Activated CD4-positive, alpha-beta T cell treated with anti-CD3 and anti-CD28 coated beads, Interleukin-10, Interleukin-2, amounts not matched to agents 100 ng/mL and 50 ng/mL, durations not matched to agents 16 hours and 8 hours (primary cell): Measurements from ENCODE around the gene AGXT.

Experiments used
- DNase-seq: peaks from one replicate; pipeline ENCODE4 v3.0.0-alpha.2; 2020

The AGXT gene

DNA sequence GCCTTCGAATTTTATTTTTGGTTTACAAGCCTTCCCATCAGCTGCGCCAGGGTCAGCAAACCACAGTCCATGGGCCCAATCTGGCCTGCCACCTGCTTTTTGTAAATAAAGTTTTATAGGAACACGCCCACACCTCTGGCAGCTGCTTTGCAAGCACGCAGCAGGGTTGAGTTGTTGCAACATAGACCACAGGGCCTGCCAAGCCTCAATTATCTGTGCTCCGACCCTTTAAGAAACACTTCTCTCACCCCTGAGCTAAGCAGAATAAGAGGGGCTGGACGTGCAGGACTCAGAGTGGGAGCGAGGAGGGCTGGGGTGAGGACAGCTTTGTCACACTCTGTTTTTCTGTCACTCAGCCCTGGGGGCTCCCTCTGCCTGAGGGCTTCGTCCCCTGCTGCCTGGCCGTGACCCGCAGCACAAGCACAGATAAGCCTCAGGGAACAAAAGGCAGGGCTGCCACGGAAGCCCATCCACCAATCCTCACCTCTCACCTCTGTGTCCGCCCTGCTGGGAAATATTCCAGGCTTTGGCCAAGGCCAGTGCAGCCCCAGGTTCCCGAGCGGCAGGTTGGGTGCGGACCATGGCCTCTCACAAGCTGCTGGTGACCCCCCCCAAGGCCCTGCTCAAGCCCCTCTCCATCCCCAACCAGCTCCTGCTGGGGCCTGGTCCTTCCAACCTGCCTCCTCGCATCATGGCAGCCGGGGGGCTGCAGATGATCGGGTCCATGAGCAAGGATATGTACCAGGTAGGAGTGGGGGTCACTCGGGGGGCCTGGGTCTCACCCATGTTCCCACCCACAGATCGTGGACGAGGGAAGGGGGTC lies at the start of gene AGXT:
TSS of gene AGXT (plus strand) at position 539 of the 823 bp plus-strand sequence. CDS start at position 581, 42 bp downstream.
- DNase-seq = no peak

- no peak for DNase-seq
Observed at GRCh38 chr2:240819126-240819857, 49.3 kb upstream of the AGXT start.

GRCh38 chr2:240819858-240820606 lies 48.6 kb upstream of the AGXT start, which contains the start of gene KIF1A:
TSS of gene KIF1A (minus strand) at chr2:240820219. CDS start at chr2:240797752, 22,467 bp downstream.
- DNase-seq = no peak

DNA sequence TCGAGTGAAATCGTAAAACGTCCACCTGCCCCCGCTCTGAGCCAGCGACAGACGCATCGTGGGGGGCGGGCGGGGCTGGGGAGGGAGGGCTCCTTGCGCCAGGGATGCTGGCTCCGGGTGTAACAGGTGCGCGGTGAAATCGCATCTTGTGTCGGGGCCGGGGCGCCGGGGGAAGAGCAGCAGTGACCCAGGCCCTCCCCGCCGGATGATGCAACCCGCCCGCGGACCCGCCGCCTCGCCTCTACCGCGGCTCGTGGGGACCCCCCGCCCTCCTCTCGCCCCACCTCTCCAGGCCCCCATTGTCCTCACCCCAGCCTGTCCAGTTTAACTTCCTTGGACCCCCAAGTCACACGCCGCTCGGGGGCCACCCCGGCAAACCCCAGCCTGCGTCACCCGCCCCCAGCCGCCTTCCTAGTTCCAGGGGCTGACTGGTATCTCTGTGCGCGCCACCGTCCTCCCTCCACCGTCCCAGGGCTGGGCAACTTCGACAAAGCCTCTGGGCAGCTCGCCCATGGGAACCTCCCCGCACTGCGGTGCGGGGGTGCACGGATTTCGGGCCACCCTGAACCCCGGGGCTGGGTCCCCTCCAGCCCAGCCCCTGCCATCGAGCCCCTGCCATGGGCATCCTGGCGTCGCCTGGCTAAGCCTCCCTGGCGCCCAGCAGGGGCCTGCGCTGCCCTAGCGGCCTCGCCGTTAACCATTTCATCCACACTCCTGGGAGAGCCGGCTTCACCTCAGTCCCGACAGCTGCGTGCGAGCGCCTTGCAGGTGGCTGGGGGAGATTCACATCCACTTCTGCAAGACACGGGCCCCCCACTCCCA lies 47.8 kb upstream of the AGXT start:
- no peak for DNase-seq

DNA sequence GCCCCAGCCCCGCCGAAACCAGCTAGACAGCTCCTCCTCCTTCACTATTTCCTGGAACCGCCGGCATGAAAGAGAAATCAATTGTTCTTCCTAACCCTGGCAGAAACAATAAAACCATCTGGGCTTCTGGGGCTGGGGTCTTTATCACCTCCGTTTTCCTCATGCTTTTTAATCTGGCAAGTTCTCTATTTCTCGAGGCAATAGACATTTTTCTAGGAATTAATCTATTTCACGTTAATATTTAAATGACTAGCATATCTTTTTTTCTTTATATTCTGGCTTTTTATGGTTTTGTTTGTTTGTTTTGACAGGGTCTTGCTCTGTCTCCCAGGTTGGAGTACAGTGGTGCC lies 47.2 kb upstream of the AGXT start:
- DNase-seq = no peak

- DNase-seq = no peak
Observed at GRCh38 chr2:240822280-240822847, 46.3 kb upstream of the AGXT start.

DNA sequence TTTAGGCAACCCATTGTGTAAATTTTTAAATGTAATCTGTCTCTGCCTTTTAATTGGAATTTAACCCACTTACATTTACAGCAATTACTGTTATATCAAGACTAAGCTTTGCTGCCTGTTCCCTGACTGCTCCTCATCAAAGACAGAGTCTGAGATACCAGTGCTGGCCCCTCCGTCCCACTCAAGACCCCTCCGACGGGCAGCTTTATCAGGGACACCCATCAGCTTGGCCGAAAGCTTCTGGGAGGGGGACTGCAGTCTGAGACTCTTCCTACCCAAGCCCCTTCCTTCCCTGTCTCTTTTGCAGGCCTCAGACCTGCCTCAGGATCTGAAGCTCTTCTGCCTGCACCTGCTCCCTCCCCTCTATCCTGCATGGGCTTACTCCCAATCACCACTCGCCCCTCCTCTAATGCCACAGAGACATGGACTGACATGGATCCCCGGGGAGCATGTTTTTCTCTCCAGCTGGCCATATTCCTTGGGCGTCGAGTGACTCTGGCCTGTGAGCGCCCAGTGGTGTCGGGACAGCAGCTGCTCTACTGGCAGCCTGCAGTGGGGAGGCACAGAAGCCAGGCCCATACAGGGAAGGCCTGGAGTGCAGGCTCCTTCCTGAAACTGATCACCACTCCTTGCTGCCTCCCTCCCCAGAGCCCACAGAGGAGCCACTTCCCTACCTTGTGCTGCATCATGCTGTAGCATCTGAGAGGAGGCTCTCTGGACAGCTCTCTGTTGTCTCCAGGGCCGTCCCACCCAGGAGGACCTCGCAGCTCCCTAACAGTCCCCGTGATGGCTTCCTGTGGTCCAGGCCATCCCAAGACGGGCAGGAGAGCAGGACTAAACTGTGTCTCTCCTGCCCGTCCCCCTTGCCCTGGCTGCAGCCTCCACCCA lies 44.9 kb upstream of the AGXT start:
- no peak for DNase-seq

DNA sequence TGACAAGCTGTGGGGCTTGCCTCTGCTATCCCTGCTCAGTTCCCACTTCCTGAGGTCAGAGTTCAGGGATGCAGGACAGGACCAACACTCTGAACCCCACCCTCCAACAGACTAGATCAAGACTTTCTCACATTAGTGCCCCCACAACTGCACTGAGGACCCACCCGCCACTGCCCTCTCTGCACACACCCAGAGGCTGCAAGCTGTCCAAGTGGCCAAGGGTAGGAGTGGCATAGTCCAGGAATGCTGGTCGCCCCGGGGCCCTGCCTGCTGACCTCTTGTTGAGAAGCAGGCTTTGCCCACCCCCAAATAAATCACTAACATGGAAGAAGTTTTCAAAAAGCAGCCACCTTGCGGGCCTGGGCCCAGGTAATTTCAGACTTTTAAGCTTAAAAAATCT lies 43.1 kb upstream of the AGXT start:
- DNase-seq = no peak

DNA sequence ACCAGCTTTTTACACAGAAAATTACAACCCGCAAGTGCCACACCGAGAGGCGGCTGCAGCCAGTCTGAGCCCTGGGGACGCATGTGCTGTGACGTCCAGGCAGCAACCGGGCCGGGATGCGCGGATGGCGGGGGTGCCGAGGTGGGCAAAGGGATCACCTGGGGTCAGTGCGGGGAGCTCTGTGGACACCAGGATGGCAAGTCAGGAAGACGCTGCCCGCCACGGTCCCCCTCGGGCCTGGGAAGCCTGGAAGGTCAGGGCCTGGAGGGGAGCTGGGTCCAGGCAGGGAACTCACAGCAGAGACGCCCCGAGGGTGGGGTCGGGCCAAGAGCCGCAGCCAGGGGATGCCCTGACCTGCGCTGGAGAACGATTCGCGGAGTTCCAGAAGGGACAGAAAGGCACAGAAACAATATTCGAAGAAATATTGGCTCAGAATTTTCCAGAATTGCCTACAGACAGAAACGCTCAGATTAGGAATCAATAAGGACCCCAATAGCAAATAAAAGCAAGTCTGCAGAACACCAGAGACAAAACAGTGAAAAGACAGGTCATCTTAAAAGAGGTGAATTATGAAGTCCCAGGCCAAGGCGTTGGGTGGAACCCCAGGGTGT lies 36.9 kb upstream of the AGXT start:
- no peak for DNase-seq

- peak; percentile 98 for DNase-seq
Observed at GRCh38 chr2:240832205-240832727, 36.4 kb upstream of the AGXT start.

DNA sequence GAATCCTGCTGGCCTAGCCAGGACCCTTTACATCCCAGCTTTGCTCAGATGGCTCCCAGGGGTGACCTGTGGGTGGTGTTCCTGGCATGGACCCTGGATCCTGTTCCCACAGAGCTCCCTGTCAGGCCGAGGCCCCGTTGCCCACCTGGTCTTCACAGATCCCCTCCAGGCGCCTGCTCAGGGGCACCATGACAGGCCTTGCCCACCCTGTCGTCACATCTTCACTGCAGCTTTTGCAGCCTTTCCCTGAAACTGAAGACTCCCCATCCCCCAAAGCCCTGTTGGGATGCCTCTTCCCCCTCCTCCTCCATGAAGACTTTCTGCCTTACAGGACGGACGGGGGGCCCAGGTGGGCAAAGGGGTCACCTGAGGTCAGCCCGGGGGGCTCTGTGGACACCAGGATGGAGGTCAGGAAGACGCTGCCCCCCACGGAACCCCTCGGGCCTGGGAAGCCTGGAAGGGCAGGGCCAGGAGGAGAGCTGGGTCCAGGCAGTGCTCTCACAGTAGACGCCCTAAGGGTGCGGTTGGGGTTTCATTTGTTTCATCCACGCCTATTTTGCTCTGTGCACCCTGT lies 35.6 kb upstream of the AGXT start:
- no peak for DNase-seq

DNA sequence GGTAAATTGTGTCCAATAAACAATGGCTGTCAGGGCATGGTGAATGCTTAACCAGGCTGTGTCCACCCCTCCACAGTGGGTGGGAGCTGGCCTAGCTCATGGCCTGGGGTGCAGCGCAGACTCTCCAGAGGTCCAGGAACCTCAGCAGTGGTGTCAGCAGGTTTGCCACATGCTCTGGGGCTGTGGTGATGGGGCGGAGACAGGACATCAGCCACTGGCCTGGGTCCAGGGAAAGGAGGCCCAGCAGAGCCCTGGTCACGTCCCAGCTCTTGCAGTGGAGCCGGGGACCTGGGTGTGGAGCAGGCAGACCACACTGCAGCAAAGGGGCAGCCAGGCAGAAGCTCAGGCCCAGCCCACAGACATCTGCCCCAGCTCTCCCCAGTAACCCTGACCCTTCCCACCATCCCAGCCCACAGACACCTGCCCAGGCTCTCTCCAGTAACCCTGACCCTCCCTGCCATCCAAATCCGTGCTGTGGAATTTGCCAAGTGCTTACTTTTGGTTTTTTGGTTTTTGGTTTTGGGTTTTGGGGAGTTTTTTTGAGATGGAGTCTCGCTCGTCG lies 34.8 kb upstream of the AGXT start:
- DNase-seq = no peak

DNA sequence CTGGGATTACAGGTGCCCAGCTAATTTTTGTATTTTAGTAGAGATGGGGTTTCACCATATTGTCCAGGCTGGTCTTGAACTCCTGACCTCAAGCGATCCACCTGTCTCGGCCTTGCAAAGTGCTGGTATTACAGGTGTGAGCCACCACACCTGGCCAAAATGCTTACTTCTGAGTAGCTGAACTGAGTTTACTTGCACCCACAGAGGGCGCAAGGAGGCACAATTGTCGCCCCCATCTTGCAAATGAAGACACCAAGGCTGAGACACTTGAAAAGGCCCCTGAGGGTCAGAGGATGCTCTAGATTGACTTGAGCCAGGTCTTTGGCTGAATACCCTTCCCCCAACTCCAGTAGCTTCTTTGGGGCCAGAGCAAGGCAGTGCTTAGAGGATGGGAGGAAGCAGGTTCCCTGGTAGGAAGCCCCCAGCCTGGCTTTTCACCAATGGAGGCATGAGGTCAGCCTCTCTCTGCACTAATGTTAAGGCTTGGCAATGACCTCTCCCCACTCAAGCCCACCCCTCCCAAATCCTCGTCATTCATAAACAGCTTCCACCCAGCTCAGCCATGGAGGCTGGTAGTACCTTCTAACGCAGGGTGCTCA lies 34.1 kb upstream of the AGXT start:
- DNase-seq = no peak

DNA sequence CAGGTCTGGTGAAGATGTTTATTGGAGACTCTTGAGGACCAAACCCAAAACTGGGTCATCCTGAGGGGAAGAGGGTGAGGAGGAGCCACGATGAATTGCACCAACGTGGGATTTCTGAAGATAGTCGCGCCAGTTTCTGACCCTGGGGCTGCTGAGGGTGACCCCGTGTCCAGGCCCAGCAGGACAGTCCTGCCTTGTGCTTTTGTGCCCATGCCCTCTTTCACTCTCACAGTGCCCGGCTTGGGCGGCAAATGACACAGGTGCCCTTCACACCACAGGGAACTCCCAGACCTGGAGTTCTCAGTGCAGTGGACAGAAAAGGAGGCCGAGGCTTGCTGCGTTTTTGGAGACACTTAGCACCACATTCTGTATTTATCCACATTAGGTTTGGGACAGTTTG lies 33.1 kb upstream of the AGXT start:
- DNase-seq = no peak

DNA sequence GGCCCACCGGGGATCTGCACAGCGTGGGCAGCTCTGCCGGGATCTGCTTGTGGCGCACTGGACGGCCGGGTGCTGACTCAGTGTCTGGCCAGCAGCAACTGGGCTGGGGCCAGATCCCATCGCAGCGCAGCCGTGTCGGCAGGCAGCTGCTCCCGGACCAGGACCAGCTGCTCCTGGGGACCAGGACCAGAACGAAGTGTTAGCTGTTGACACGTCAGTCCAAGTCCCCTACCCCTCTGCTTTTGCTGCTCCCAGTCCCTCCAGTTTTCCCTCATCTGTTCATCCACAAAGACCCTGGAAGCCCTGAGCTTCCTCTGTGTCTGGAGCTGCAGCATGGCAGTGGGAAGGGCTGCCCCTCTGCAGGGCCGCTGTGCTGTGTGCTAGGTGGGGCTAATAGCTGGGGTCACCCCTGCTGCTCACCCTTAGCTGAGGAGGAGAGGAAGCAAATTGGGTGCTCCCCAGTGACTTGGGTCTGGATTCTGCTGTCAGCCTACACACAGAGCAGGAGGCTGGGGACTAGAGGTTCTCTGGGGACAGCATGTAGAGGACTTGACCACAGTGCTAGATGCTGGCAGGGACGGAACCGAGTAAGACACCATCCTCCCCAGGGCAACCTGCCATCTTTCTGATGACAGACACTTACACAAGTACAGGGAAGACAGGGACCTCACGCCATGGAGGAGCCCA lies 31.7 kb upstream of the AGXT start:
- DNase-seq = no peak

GRCh38 chr2:240837621-240838020 lies 31.0 kb upstream of the AGXT start:
- DNase-seq = no peak

GRCh38 chr2:240839152-240840143 lies 29.2 kb upstream of the AGXT start:
- no peak for DNase-seq
